H1 (cell line): ENCODE data around the gene CEND1. TPM values are rescaled to one million over a fixed set of nuclear protein-coding genes. Genes with fewer than 3 reads are reported as not detected.
A peak's percentile ranks its signal among the peaks of the same experiment; 100 is the strongest.

Experiments
- CTCF ChIA-PET: fragments of 300-600 bp; sonication (Branson Sonifier 250); formaldehyde crosslinking; loops from one replicate; lab custom pipeline; 2021; ENCODE audit not compliant: partially characterized antibody; lab: Charles Lee
- POLR2A ChIA-PET: fragments of 300-600 bp; sonication (Branson Sonifier 250); formaldehyde crosslinking; loops from one replicate; lab custom pipeline; 2021; ENCODE audit warnings: inconsistent platforms; ENCODE audit not compliant: partially characterized antibody; lab: Charles Lee
- DNase-seq, 2 experiments: peaks; one replicate each; pipeline versions ENCODE4 v3.0.0 to v3.0.0-alpha.2; 2010 to 2022; ENCODE audit warnings: low spot score in 2 of 2, low read depth in 1 of 2, mixed read lengths in 1 of 2
- FAIRE-seq: peaks from 2 replicates; lab custom pipeline; 2011; peaks lifted over from hg19 to GRCh38; lab: Jason Lieb, UNC
- H2AFZ ChIP-seq: 2 replicates; pipeline ENCODE4 v1.8.1; 2012; ENCODE audit warnings: low read length, inconsistent platforms
- H2AK5ac ChIP-seq: 2 replicates; pipeline ENCODE4 v1.6.1; 2013; ENCODE audit warnings: low read depth, low read length
- H2BK120ac ChIP-seq: replicated peaks from 2 replicates; pipeline ENCODE3; 2013; ENCODE audit warnings: low read depth, low read length, inconsistent platforms
- H2BK12ac ChIP-seq: 2 replicates; pipeline ENCODE4 v1.6.1; 2013; ENCODE audit warnings: low read depth, low read length
- H2BK15ac ChIP-seq: 2 replicates; pipeline ENCODE4 v1.6.1; 2013; ENCODE audit warnings: low read length
- H2BK20ac ChIP-seq: 2 replicates; pipeline ENCODE4 v1.6.1; 2013; ENCODE audit warnings: low read length
- H2BK5ac ChIP-seq: 2 replicates; pipeline ENCODE4 v1.6.1; 2013; ENCODE audit warnings: low read depth, low read length
- H3K14ac ChIP-seq: 2 replicates; pipeline ENCODE4 v1.6.1; 2013; ENCODE audit warnings: inconsistent platforms; ENCODE audit not compliant: insufficient read length
- H3K18ac ChIP-seq: 2 replicates; pipeline ENCODE4 v1.6.1; 2013; ENCODE audit warnings: low read length; ENCODE audit errors: extremely low read depth
- H3K23ac ChIP-seq: 2 replicates; pipeline ENCODE4 v1.6.1; 2013; ENCODE audit warnings: inconsistent platforms; ENCODE audit not compliant: insufficient read length
- H3K23me2 ChIP-seq: 2 replicates; pipeline ENCODE4 v1.6.1; 2013; ENCODE audit warnings: low read depth, low read length
- H3K27ac ChIP-seq: 2 replicates; pipeline ENCODE4 v1.6.1; 2011; ENCODE audit warnings: low read depth, low read length, inconsistent platforms
- H3K27me3 ChIP-seq, 4 experiments: replicated peaks in 1 of 4; 1 replicate in 1 of 4; 2 replicates in 3 of 4; pipeline versions ENCODE4 v1.6.1 to v1.8.1; 2011 to 2013; ENCODE audit warnings: low read length in 3 of 4, mild to moderate bottlenecking in 3 of 4, inconsistent platforms in 2 of 4, mixed read lengths in 2 of 4, moderate library complexity in 1 of 4; ENCODE audit not compliant: control insufficient read depth in 3 of 4, insufficient read depth in 3 of 4; ENCODE audit errors: extremely low read depth in 1 of 4
- H3K36me3 ChIP-seq, 4 experiments: 2 replicates each; pipeline versions ENCODE4 v1.6.1 to v1.8.1; 2011 to 2013; ENCODE audit warnings: mild to moderate bottlenecking in 4 of 4, low read length in 3 of 4, moderate library complexity in 2 of 4, control low read depth in 1 of 4, inconsistent platforms in 1 of 4; ENCODE audit not compliant: insufficient read depth in 4 of 4, control insufficient read depth in 2 of 4
- H3K4ac ChIP-seq: replicated peaks from 2 replicates; pipeline ENCODE3; 2013; ENCODE audit warnings: low read length, low read depth, mixed read lengths, inconsistent platforms; ENCODE audit not compliant: insufficient read length
- H3K4me1 ChIP-seq, 4 experiments: replicated peaks in 1 of 4; 1 replicate in 1 of 4; 2 replicates in 3 of 4; pipeline versions ENCODE4 v1.6.1 to v1.8.1; 2011 to 2013; ENCODE audit warnings: low read length in 3 of 4, inconsistent platforms in 2 of 4, mixed read lengths in 1 of 4; ENCODE audit not compliant: insufficient read depth in 4 of 4, control insufficient read depth in 3 of 4
- H3K4me2 ChIP-seq, 2 experiments: 2 replicates each; pipeline versions ENCODE4 v1.6.1 to v1.8.1; 2011 to 2013; ENCODE audit warnings: low read depth in 2 of 2, low read length in 2 of 2, control low read depth in 1 of 2, inconsistent platforms in 1 of 2, mild to moderate bottlenecking in 1 of 2; ENCODE audit not compliant: insufficient read depth in 1 of 2
- H3K4me3 ChIP-seq, 4 experiments: fragments of 200-600, 300-600 bp in 1 of 4; sonication (generic), shearing (Covaris generic), sonication (Bioruptor Twin) in 1 of 4; 2 replicates each; pipeline versions ENCODE4 v1.5.1 to v1.8.1; 2011 to 2016; ENCODE audit warnings: low read length in 4 of 4, low read depth in 3 of 4, control low read depth in 2 of 4, inconsistent platforms in 2 of 4, mild to moderate bottlenecking in 2 of 4, mixed read lengths in 1 of 4, moderate library complexity in 1 of 4; ENCODE audit not compliant: insufficient read depth in 2 of 4; ENCODE audit errors: extremely low read depth in 1 of 4
- H3K56ac ChIP-seq: replicated peaks from 2 replicates; pipeline ENCODE3; 2013; ENCODE audit warnings: low read depth, mild to moderate bottlenecking, mixed read lengths, low read length, inconsistent platforms; ENCODE audit not compliant: insufficient read length
- H3K79me1 ChIP-seq: 2 replicates; pipeline ENCODE4 v1.6.1; 2013; ENCODE audit warnings: low read depth, low read length, control low read depth
- H3K79me2 ChIP-seq, 2 experiments: 2 replicates each; pipeline versions ENCODE4 v1.6.1 to v1.8.1; 2012 to 2013; ENCODE audit warnings: low read length in 2 of 2, mild to moderate bottlenecking in 2 of 2, inconsistent platforms in 1 of 2; ENCODE audit not compliant: insufficient read depth in 2 of 2, control insufficient read depth in 1 of 2
- H3K9ac ChIP-seq, 4 experiments: replicated peaks in 1 of 4; 1 replicate in 1 of 4; 2 replicates in 3 of 4; pipeline versions ENCODE4 v1.6.1 to v1.8.1; 2011 to 2013; ENCODE audit warnings: low read depth in 3 of 4, low read length in 3 of 4, control low read depth in 2 of 4, mild to moderate bottlenecking in 2 of 4, moderate library complexity in 2 of 4, inconsistent platforms in 1 of 4; ENCODE audit errors: extremely low read depth in 1 of 4
- H3K9me3 ChIP-seq, 2 experiments: 2 replicates each; pipeline versions ENCODE4 v1.6.1 to v1.8.1; 2012 to 2013; ENCODE audit warnings: mild to moderate bottlenecking in 2 of 2, moderate library complexity in 2 of 2, control low read depth in 1 of 2, inconsistent platforms in 1 of 2, low read depth in 1 of 2, low read length in 1 of 2, mixed read lengths in 1 of 2; ENCODE audit not compliant: insufficient read depth in 2 of 2
- H4K20me1 ChIP-seq, 2 experiments: replicated peaks in 1 of 2; 2 replicates each; pipeline versions ENCODE3 to v1.8.1; 2011 to 2013; ENCODE audit warnings: inconsistent platforms in 2 of 2, low read length in 2 of 2, mild to moderate bottlenecking in 1 of 2; ENCODE audit not compliant: insufficient read depth in 2 of 2, control insufficient read depth in 1 of 2
- H4K5ac ChIP-seq: 2 replicates; pipeline ENCODE4 v1.6.1; 2013; ENCODE audit warnings: low read length, low read depth, mixed read lengths, inconsistent platforms; ENCODE audit not compliant: insufficient read length
- H4K8ac ChIP-seq: 2 replicates; pipeline ENCODE4 v1.8.0; 2013; ENCODE audit warnings: mild to moderate bottlenecking, moderate library complexity, low read length, inconsistent platforms; ENCODE audit not compliant: insufficient read depth; ENCODE audit errors: extremely low read depth
- H4K91ac ChIP-seq: replicated peaks from 2 replicates; pipeline ENCODE3; 2013; ENCODE audit warnings: low read length, mixed read lengths, inconsistent platforms; ENCODE audit not compliant: insufficient read length
- POLR2AphosphoS5 ChIP-seq: IDR thresholded peaks from 2 replicates; pipeline ENCODE4 v1.6.1; 2011; ENCODE audit warnings: low read depth, low read length
- TCF12 ChIP-seq: IDR thresholded peaks from 2 replicates; pipeline ENCODE4 v1.6.1; 2011; ENCODE audit warnings: low read depth, mild to moderate bottlenecking, low read length
- WGBS, 2 experiments: shearing (Covaris generic) in 1 of 2; methylation state at CpG; one replicate each; pipeline versions ENCODE4 v1.1.6 to v1.1.7; 2013 to 2015; ENCODE audit warnings: low lambda C conversion rate in 2 of 2, mixed read lengths in 2 of 2, inconsistent platforms in 1 of 2, low coverage in 1 of 2, missing lambda C conversion rate in 1 of 2; ENCODE audit not compliant: insufficient replicate concordance in 2 of 2, insufficient coverage in 1 of 2, insufficient read length in 1 of 2; ENCODE audit errors: extremely low coverage in 1 of 2, missing lambda C conversion rate in 1 of 2; 5-methylcytosine and 5-hydroxymethylcytosine counted together
- polyA plus RNA-seq, 7 experiments: library from polyadenylated mRNA; depleted of rRNA in 3 of 7; stranded (reverse) in 5 of 7; unstranded in 2 of 7; fragments of >200 nt in 5 of 7; fragments of 200-250 nt in 2 of 7; gene quantifications; 1 replicate in 5 of 7; 2 replicates in 1 of 7; 4 replicates in 1 of 7; pipeline versions ENCODE4 v1.2.1 to v1.2.3, GENCODE V29; 2011 to 2013; ENCODE audit warnings: missing spikeins in 2 of 7, mixed read lengths in 2 of 7
- total RNA-seq: library from RNA; stranded (reverse); fragmentation: NEBNext Ultra II Directional; extraction: Animal tissue kit (Norgen Biotek cat#: 25700); gene quantifications from 2 replicates; pipeline ENCODE4 v1.2.1, GENCODE V29; 2021

Gene CEND1
- total and polyA plus RNA-seq, 2 of the 8 experiments (the other 6 are each of a cell fraction or from before 2014, with no cell fraction given), result 0.82 to 5.0 TPM

GRCh38 chr11:766106-766935 lies 23.6 kb downstream of the CEND1 start:
- no peak for FAIRE-seq
- H4K20me1 ChIP-seq, result peaks cover 13 to 35% of the 10 kb centered on the region in 2 experiments

More at GRCh38 chr11:766106-766935, 23.6 kb downstream of the CEND1 start:
- no peak overlapping the region for H2BK15ac ChIP-seq
- H2AK5ac ChIP-seq, result no peak overlapping the region
- no peak overlapping the region for H3K56ac ChIP-seq
- no peak overlapping the region for H3K27ac ChIP-seq
- no peak overlapping the region for H2BK12ac ChIP-seq
- peak overlapping the region; percentile 35; the same call in 1 of the 2 replicates for H4K8ac ChIP-seq
- ChIA-PET CTCF (interaction anchor here (0.6 to 26.9 kb wide), 11 partner anchors 9 to 128 kb away, joined by 3 to 395 read pairs (median 4); no protein-coding TSS in a partner anchor), POLR2A (interaction anchor here (0.6 to 35.3 kb wide), 12 partner anchors 1 to 205 kb away, joined by 3 to 636 read pairs (median 3); partner anchors contain the start of genes CEND1, DEAF1, DRD4 and GATD1)
- no peak overlapping the region for H3K4me3 ChIP-seq
- H3K79me2 ChIP-seq, result no peaks in the 10 kb centered on the region
- H3K18ac ChIP-seq, result no peak overlapping the region
- peaks cover 7% of the 10 kb centered on the region; the same call in 1 of the 2 replicates for H3K79me1 ChIP-seq
- peaks cover 0 to 12% (median 7%) of the 10 kb centered on the region in 4 experiments; a peak in 6 of 7 replicates for H3K4me1 ChIP-seq
- no peaks in the 10 kb centered on the region for H3K27me3 ChIP-seq
- H3K36me3 ChIP-seq, result peaks cover 19 to 58% (median 32%) of the 10 kb centered on the region in 4 experiments
- no peak for DNase-seq
- no peak overlapping the region for H4K91ac ChIP-seq
- H4K5ac ChIP-seq, result no peak overlapping the region
- H3K4me2 ChIP-seq, result no peak overlapping the region
- H3K23me2 ChIP-seq, result no peaks in the 10 kb centered on the region
- H2BK20ac ChIP-seq, result no peak overlapping the region
- peak overlapping the region; percentile 96 for H3K4ac ChIP-seq
- H2AFZ ChIP-seq, result no peak overlapping the region
- H3K14ac ChIP-seq, result no peak overlapping the region
- TF ChIP-seq POLR2AphosphoS5, result 0 out of 2 replicates have a peak, but pooled peaks have one; percentile 36
- TF ChIP-seq TCF12, result no peak
- H3K9ac ChIP-seq, result no peak overlapping the region
- whole genome bisulfite sequencing, 2 experiments, result 87% methylated on average over 9 of the region's 11 CpGs; no CpG with 5 or more reads in 1 of the 2 experiments
- H2BK120ac ChIP-seq, result no peak overlapping the region
- no peaks in the 10 kb centered on the region for H3K9me3 ChIP-seq
- no peak overlapping the region; the same call in 1 of the 2 replicates for H2BK5ac ChIP-seq
- no peak overlapping the region for H3K23ac ChIP-seq
